ENCODE results near the gene CCDC102B.

The CCDC102B gene

GRCh38 chr18:69088973-69089372 is 291.1 kb downstream of the CCDC102B start:
- no peak for DNase-seq (ENCODE audit: low spot score)

GRCh38 chr18:69097349-69097748 is 299.5 kb downstream of the CCDC102B start:
- no peak for DNase-seq (ENCODE audit: low spot score)

GRCh38 chr18:69102959-69103358 is 305.1 kb downstream of the CCDC102B start:
- no peak for DNase-seq (ENCODE audit: low spot score)
